Testis (tissue), 2 donors: ENCODE results near the gene CSHL1.

ENCODE experiments used
- CTCF ChIP-seq, 3 experiments: fragments of 450-650 bp in 2 of 3; fragments of 200-600 bp in 1 of 3; sonication (generic) in 1 of 3; IDR thresholded peaks; one replicate each; pipeline ENCODE4 v1.5.1; 2016 to 2019; ENCODE audit warnings: antibody characterized with exemption in 3 of 3, mild to moderate bottlenecking in 2 of 3, moderate library complexity in 1 of 3
- POLR2A ChIP-seq: fragments of 450-650 bp; IDR thresholded peaks from one replicate; pipeline ENCODE4 v1.6.1; 2017; ENCODE audit warnings: antibody characterized with exemption, mild to moderate bottlenecking, moderate library complexity

- TF ChIP-seq CTCF (IDR thresholded peaks at IDR 0.05) (no peak), POLR2A (no peak)
Measured at GRCh38 chr17:63937319-63937718, 26.3 kb upstream of the CSHL1 start.
